ENCODE data around the gene LRRC41.
"Not testable (repeated sequence)": the region's sequence is repeated elsewhere in the genome, so short reads cannot be mapped to it uniquely, and the experiment has no call there.

LRRC41 gene

GRCh38 chr1:46247436-46248121, 55.8 kb downstream of the LRRC41 start, which contains the start of gene RAD54L:
Gene RAD54L, plus strand, starts transcription at chr1:46247763. Its CDS starts 643 bp downstream, at chr1:46248406.
- peak; percentile 97 for DNase-seq (ENCODE audit: low read depth)
- peak within 1 kb of the TSS; percentile 77 for H3K4me3 ChIP-seq (ENCODE audit: low read depth, low read length)

GRCh38 chr1:46246548-46247435, 56.6 kb downstream of the LRRC41 start:
- H3K4me3 ChIP-seq (ENCODE audit: low read depth, low read length), result peak overlapping the region; percentile 77
- peak; percentile 19 for DNase-seq (ENCODE audit: low read depth)

GRCh38 chr1:46246136-46246535, 57.3 kb downstream of the LRRC41 start:
- DNase-seq (ENCODE audit: low read depth); H3K4me3 ChIP-seq (ENCODE audit: low read depth, low read length): not testable (repeated sequence)

GRCh38 chr1:46244656-46245371, 58.6 kb downstream of the LRRC41 start:
- DNase-seq (ENCODE audit: low read depth), result no peak
- no peak overlapping the region for H3K4me3 ChIP-seq (ENCODE audit: low read depth, low read length)

GRCh38 chr1:46243831-46244230, 59.6 kb downstream of the LRRC41 start:
- H3K4me3 ChIP-seq (ENCODE audit: low read depth, low read length); DNase-seq (ENCODE audit: low read depth): not testable (repeated sequence)

GRCh38 chr1:46242918-46243317, 60.5 kb downstream of the LRRC41 start:
- H3K4me3 ChIP-seq (ENCODE audit: low read depth, low read length), result no peak overlapping the region
- DNase-seq (ENCODE audit: low read depth), result no peak

- not testable (repeated sequence) for H3K4me3 ChIP-seq (ENCODE audit: low read depth, low read length); DNase-seq (ENCODE audit: low read depth)
These were observed 61.7 kb downstream of the LRRC41 start for GRCh38 chr1:46241733-46242132.

GRCh38 chr1:46238865-46239264, 64.6 kb downstream of the LRRC41 start:
- H3K4me3 ChIP-seq (ENCODE audit: low read depth, low read length), result not testable (repeated sequence)
- DNase-seq (ENCODE audit: low read depth), result peak; percentile 46

- H3K4me3 ChIP-seq (ENCODE audit: low read depth, low read length), result no peak overlapping the region
- no peak for DNase-seq (ENCODE audit: low read depth)
These were observed 66.5 kb downstream of the LRRC41 start for GRCh38 chr1:46236882-46237281.

- not testable (repeated sequence) for H3K4me3 ChIP-seq (ENCODE audit: low read depth, low read length); DNase-seq (ENCODE audit: low read depth)
These were observed 72.2 kb downstream of the LRRC41 start for GRCh38 chr1:46231231-46231630.

Measured in skeletal muscle cell (primary cell).